Small intestine (tissue), 7 donors: ENCODE results near the gene TPSD1. TPM values are rescaled to one million over a fixed set of nuclear protein-coding genes. Genes with fewer than 3 reads are reported as not detected.
"Not testable (repeated sequence)": the region's sequence is repeated elsewhere in the genome, so short reads cannot be mapped to it uniquely, and the experiment has no call there.

Experiments
- DNase-seq, 2 donors: peaks; one replicate each; pipeline versions ENCODE4 v3.0.0 to v3.0.0-alpha.2; 2013
- FAIRE-seq: peaks from 2 replicates; lab custom pipeline; 2012; peaks lifted over from hg19 to GRCh38; lab: Jason Lieb, UNC
- H3K27ac ChIP-seq, 3 donors: one replicate each; pipeline ENCODE4 v1.5.1; 2013; ENCODE audit warnings: low read length in 2 of 3, mild to moderate bottlenecking in 2 of 3, control low read depth in 1 of 3, inconsistent platforms in 1 of 3, low read depth in 1 of 3, moderate library complexity in 1 of 3
- H3K27me3 ChIP-seq, 3 donors: one replicate each; pipeline ENCODE4 v1.6.1; 2013; ENCODE audit warnings: low read length in 3 of 3, inconsistent platforms in 1 of 3; ENCODE audit not compliant: control insufficient read depth in 3 of 3, insufficient read depth in 3 of 3
- H3K36me3 ChIP-seq, 3 donors: one replicate each; pipeline ENCODE4 v1.6.1; 2013; ENCODE audit warnings: low read length in 3 of 3, inconsistent platforms in 1 of 3, low read depth in 1 of 3, mild to moderate bottlenecking in 1 of 3, moderate library complexity in 1 of 3; ENCODE audit not compliant: control insufficient read depth in 3 of 3, insufficient read depth in 2 of 3
- H3K4me1 ChIP-seq, 3 donors: one replicate each; pipeline ENCODE4 v1.6.1; 2013; ENCODE audit warnings: low read length in 2 of 3, inconsistent platforms in 1 of 3, low read depth in 1 of 3, mild to moderate bottlenecking in 1 of 3, moderate library complexity in 1 of 3; ENCODE audit not compliant: control insufficient read depth in 3 of 3, insufficient read depth in 2 of 3
- H3K4me3 ChIP-seq, 3 donors: one replicate each; pipeline ENCODE4 v1.5.1; 2013; ENCODE audit warnings: low read length in 3 of 3, control low read depth in 1 of 3, inconsistent platforms in 1 of 3, low read depth in 1 of 3, mild to moderate bottlenecking in 1 of 3, moderate library complexity in 1 of 3
- H3K9me3 ChIP-seq, 2 donors: one replicate each; pipeline ENCODE4 v1.6.1; 2013; ENCODE audit warnings: low read depth in 1 of 2, low read length in 1 of 2; ENCODE audit not compliant: control insufficient read depth in 2 of 2, insufficient read depth in 1 of 2
- WGBS, 3 donors: extraction: QIAGEN DNeasy Blood & Tissue Kit; methylation state at CpG; one replicate each; pipeline ENCODE4 v1.1.7; 2013; 5-methylcytosine and 5-hydroxymethylcytosine counted together
- polyA plus RNA-seq, 4 donors: library from polyadenylated mRNA; stranded (reverse) in 3 of 4; unstranded in 1 of 4; fragments of 200-250 nt in 3 of 4; fragments of 120-200 nt in 1 of 4; gene quantifications; one replicate each; pipeline versions ENCODE4 v1.2.1 to v1.2.3, GENCODE V29; 2013
- donor health status: healthy with polysubstance abuse.
- donor health status: control.
- donor health status: control.
- donor health status: Bipolar disorder and iron deficiency.
- donor health status: healthy.

The TPSD1 gene
- polyA plus RNA-seq, 4 donors = 0.06 to 1.3 (median 0.81) TPM; not detected in 1

DNA sequence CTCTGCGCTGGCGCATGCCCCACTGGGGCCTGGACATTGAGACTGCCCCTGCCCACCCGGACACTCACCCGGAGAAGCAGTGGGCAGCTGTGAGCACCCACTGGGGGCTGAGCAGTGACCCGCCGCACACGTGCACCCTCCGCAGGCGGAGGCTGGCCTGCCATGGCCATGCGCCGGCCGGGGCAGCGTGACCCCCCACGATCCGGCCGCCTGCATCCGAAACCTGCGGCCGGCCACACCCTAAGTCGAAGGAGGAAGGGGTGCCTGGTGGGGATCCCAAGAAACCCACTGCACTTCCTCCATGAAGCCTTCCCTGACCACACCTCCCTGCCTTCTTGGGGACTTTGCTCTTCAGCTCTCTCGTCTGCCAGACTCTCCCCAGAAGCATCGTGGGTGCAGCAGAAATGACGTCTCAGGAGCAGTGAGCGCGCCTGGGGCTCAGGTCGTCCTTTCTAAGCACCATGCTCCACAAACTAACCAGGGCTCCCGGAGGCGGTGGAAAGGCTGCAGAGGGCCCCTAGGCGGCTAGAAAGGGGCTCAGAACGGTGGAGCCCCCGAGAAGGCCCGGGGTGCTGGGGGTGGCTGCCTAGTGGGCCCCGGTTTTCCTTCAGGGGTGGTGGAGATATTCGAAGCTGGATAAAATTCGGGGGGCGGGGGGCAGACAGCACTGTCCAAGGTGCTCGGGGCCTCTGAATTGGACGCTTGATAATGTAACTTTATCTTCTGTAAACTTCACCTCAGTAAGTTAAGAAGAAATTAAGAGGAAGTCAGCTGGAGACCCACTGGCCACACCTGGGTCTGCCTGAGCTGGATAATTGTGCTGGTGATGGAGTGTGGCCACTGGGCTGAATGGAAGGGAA lies 32.3 kb upstream of the TPSD1 start:
- H3K27me3 ChIP-seq = peaks cover 0 to 1% (median 0%) of the 10 kb centered on the region in 3 donors
- WGBS, 3 donors = 31 to 77% (median 61%) methylated on average over 36 to 38 of the region's 38 CpGs
- FAIRE-seq (no peak), DNase-seq (peak; percentile 37 to 85)
- no peak overlapping the region for H3K27ac ChIP-seq
- no peaks in the 10 kb centered on the region for H3K9me3 ChIP-seq
- H3K4me3 ChIP-seq = no peak overlapping the region
- peaks cover 0 to 9% (median 0%) of the 10 kb centered on the region in 3 donors for H3K36me3 ChIP-seq
- H3K4me1 ChIP-seq = peaks cover 0 to 21% (median 0%) of the 10 kb centered on the region in 3 donors

DNA sequence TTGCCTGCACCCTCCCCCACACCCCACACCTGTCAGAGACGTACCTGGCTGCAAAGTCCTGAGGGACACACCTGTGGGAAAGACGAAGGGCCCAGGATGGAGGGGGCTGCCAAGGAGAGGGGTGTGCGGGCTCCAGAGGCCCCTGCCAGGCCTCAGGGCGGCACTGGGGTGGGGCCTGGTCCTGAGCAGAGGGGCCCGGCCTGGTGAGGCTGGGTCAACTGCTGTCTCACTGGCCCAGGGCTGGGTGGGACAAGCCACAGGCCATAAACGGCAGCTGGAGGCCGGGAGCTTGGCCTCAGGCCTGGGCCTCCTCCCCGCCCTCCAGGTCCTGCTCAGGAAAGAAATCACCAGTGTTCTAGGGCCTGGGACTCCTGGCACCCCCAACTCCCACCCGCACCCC lies 31.3 kb upstream of the TPSD1 start:
- H3K27me3 ChIP-seq = peaks cover 0 to 1% (median 0%) of the 10 kb centered on the region in 3 donors
- H3K4me1 ChIP-seq = peaks cover 0 to 21% (median 0%) of the 10 kb centered on the region in 3 donors
- peaks cover 0 to 9% (median 0%) of the 10 kb centered on the region in 3 donors for H3K36me3 ChIP-seq
- no peak overlapping the region for H3K4me3 ChIP-seq
- WGBS, 3 donors = 14 to 51% (median 26%) methylated on average over 6 to 9 of the region's 9 CpGs
- FAIRE-seq = no peak
- peak; percentile 33 to 40 for DNase-seq
- no peak overlapping the region for H3K27ac ChIP-seq
- no peaks in the 10 kb centered on the region for H3K9me3 ChIP-seq

DNA sequence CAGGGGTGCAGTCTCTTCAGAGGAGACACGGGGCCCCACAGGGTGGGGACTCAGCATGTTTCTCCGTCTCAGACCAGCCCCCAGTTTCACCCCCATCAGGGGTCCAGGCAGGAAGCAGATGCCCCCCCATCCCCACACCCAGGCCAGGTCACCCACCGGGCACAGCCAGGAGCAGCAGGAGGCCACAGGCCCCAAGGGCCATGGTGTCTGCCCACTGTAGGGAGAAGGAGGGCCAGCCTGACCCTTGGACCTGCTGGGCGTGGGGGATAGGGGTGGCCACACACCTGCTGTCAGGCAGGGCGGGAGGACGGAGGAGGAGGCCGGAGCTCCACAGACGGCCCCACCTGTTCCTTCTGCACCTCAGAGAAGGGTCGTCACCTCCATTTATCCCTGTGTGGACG lies 30.8 kb upstream of the TPSD1 start, which contains the start of gene TPSG1:
Gene TPSG1, minus strand, starts transcription at position 218 of the 401 bp plus-strand sequence. Its CDS starts 16 bp downstream, at position 202.
- DNase-seq (peak; percentile 59 to 78), FAIRE-seq (no peak)
- H3K27ac ChIP-seq = peak within 1 kb of the TSS in 1 of 3 donors; percentile 28
- WGBS, 3 donors = 15 to 50% (median 20%) methylated on average over 9 to 10 of the region's 10 CpGs
- no peaks in the 10 kb centered on the region for H3K9me3 ChIP-seq
- H3K4me3 ChIP-seq = no peak within 1 kb of the TSS
- peaks cover 0 to 1% (median 0%) of the 10 kb centered on the region in 3 donors for H3K27me3 ChIP-seq
- peaks cover 0 to 9% (median 0%) of the 10 kb centered on the region in 3 donors for H3K36me3 ChIP-seq
- peaks cover 0 to 21% (median 0%) of the 10 kb centered on the region in 3 donors for H3K4me1 ChIP-seq

DNA sequence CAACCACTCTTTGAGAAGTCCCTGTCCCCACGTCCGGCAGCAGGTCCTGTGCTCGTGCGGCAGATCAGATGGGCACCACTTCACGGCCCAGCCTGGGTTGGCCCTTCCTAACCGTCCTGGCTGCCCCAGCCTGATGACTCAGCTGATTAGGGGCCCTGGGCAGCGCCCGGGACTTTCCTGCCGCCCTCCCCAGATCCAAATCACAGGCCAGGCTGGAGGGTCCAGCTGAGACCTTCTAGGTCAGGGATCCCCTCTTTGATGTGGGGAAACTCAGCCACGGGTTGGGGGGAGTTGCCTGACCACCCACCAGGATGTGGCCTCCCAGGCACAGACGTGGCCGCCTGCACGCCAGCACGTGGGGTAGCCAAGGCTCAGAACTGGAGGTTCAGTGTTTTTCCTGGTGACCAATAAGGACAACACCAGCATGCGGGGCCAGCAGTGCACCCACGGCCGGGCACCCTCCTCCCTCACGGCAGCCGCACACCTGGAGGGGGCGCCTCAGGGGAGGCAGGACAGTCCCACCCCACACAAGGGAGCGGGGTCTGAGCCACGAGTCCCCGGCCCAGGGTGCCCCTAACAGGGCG lies 30.0 kb upstream of the TPSD1 start:
- H3K27me3 ChIP-seq, FAIRE-seq, H3K27ac ChIP-seq, H3K36me3 ChIP-seq, H3K4me3 ChIP-seq, H3K9me3 ChIP-seq: not testable (repeated sequence)
- DNase-seq = peak in 1 of 2 donors; percentile 16
- WGBS, 3 donors = 35 to 55% (median 44%) methylated on average over 20 to 24 of the region's 24 CpGs
- peaks cover 0 to 21% (median 0%) of the 10 kb centered on the region in 3 donors for H3K4me1 ChIP-seq

DNA sequence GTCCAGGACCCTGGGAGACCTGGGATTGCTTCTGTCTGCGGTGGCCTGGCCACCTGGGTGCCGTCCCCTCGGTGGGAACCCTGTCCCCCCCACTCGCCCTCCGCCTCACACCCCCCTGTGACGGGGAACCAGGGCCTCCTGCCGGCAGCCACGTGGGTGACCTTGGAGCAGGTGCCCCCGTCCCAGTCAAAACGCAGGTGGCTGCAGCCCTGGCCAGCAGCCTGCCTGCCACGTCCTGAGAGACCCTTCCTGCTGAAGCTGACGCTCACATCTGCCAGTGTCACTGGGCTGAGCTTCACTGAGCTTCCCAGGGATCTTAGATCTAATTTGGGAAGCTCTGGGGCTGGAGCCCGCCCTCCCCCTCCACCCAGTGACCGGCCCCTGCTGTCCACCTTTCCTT lies 29.2 kb upstream of the TPSD1 start:
- 42 to 61% (median 52%) methylated on average over 9 to 14 of the region's 14 CpGs for WGBS, 3 donors
- FAIRE-seq, H3K4me3 ChIP-seq, H3K36me3 ChIP-seq, DNase-seq, H3K27me3 ChIP-seq, H3K9me3 ChIP-seq, H3K27ac ChIP-seq: not testable (repeated sequence)
- H3K4me1 ChIP-seq = peaks cover 0 to 21% (median 0%) of the 10 kb centered on the region in 3 donors

DNA sequence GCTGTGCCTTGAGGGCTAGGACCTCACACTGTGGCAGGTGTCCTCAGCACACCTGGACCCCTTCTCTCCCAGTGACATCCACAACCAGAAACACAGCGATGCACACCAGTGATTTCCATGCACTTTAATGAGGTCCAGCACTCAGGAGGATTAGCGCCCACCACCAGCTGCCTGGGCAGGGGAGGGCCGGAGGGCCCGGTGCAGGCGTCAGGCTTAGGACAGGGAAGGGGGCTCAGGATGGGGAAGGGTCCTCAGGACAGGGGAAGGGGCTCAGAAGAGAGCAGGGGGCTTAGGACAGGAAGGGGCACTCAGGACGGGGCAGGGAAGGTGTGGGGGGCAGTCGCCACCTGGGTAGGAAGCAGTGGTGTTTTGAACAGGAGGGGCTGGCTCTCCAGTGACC lies 27.6 kb upstream of the TPSD1 start:
- DNase-seq, H3K4me3 ChIP-seq: not testable (repeated sequence)
- 73 to 75% (median 74%) methylated on average over 4 to 7 of the region's 7 CpGs for WGBS, 3 donors

DNA sequence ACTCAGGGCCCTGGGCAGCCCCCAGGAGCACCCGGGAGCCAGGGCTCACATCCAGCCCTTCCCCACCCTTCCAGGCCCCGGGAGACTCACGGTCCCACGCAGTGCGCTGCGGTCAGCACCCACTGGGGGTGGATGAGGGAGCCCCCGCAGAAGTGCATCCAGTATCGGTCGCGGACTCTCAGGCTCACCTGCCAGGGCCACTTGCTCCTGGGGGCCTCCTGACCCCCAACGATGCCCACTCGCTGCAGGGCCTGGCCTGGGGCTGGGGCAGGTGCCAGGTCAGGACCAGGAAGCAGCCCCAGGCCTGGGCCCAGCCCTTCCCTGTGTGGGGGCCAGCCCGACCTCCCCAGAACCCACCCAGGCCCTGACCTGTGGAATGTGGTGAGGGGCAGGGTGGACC lies 26.4 kb upstream of the TPSD1 start:
- not testable (repeated sequence) for FAIRE-seq, H3K27ac ChIP-seq, H3K4me3 ChIP-seq, H3K27me3 ChIP-seq, H3K36me3 ChIP-seq, DNase-seq, H3K9me3 ChIP-seq
- 86 to 93% (median 88%) methylated on average over 5 to 10 of the region's 13 CpGs for whole genome bisulfite sequencing, 3 donors
- H3K4me1 ChIP-seq = peaks cover 0 to 14% (median 0%) of the 10 kb centered on the region in 3 donors

More for the DNA sequence above, 27.6 kb upstream of the TPSD1 start:
- FAIRE-seq, H3K27me3 ChIP-seq, H3K36me3 ChIP-seq, H3K9me3 ChIP-seq, H3K27ac ChIP-seq: not testable (repeated sequence)
- H3K4me1 ChIP-seq = peaks cover 0 to 21% (median 0%) of the 10 kb centered on the region in 3 donors

DNA sequence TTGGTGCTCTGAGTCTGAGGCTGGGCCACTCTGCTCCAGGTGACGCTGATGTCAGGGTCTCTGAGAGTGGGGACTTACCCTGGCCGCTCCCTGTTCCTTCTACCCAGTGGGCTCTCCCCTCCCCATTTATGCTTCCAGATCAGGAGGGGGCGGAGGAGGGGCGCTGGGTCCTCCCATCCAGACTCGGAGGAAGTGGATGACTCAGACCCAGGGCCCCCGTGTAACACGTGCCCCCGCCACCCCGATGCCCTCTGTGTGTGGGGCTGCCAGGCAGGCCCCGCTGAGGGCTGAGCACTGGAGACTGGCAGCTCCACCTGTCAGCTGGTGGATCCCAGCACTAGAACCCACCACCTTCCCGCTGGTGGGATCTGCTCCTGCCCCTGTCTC lies 25.8 kb upstream of the TPSD1 start, which contains the start of gene TPSB2:
Gene TPSB2, minus strand, starts transcription at position 101 of the 387 bp plus-strand sequence. CDS start 233 bp downstream, outside the sequence.
- 71 to 100% (median 77%) methylated on average over 1 to 5 of the region's 11 CpGs for WGBS, 3 donors
- not testable (repeated sequence) for H3K4me1 ChIP-seq, H3K27me3 ChIP-seq, FAIRE-seq, H3K9me3 ChIP-seq, H3K36me3 ChIP-seq, H3K27ac ChIP-seq, DNase-seq, H3K4me3 ChIP-seq
